OCI-LY7 (cell line): Measurements from ENCODE around the gene MTM1.

Experiments used
- CTCF ChIP-seq: fragments of 200-600 bp; sonication (generic); conservative IDR thresholded peaks from 2 replicates; pipeline ENCODE4 v1.5.1; 2014; ENCODE audit warnings: mild to moderate bottlenecking, antibody characterized with exemption, low read length, moderate library complexity, mixed read lengths
- EZH2phosphoT487 ChIP-seq: fragments of 200-600 bp; sonication (generic); IDR thresholded peaks from 2 replicates; pipeline ENCODE4 v1.6.1; 2018; ENCODE audit warnings: low read depth, borderline replicate concordance, mild to moderate bottlenecking, mixed run types, antibody characterized with exemption, low read length, moderate library complexity, mixed read lengths

- TF ChIP-seq EZH2phosphoT487 (no peak), CTCF (no peak)
These were observed 26.2 kb downstream of the MTM1 start for GRCh38 chrX:150594584-150594983.
